Body of pancreas (tissue), 4 donors: Measurements from ENCODE around the gene EBF4. TPM values are rescaled to one million over a fixed set of nuclear protein-coding genes. Genes with fewer than 3 reads are reported as not detected.

Source experiments
- ATAC-seq: fragments of 150-250 bp; one replicate; pipeline ENCODE4 v1.9.1; 2016
- DNase-seq, 4 donors: peaks; one replicate each; pipeline ENCODE4 v3.0.0-alpha.2; 2019
- H3K27ac ChIP-seq, 4 donors: fragments of 200-600 bp; sonication (generic); 1 replicate in 3 of 4; 2 replicates in 1 of 4; pipeline versions ENCODE4 v1.5.1 to v1.6.1; 2016 to 2019; ENCODE audit warnings: mild to moderate bottlenecking in 1 of 4, mixed read lengths in 1 of 4, moderate library complexity in 1 of 4
- H3K27me3 ChIP-seq, 2 donors: fragments of 200-600 bp; sonication (generic); one replicate each; pipeline ENCODE4 v1.6.0; 2016; ENCODE audit warnings: mild to moderate bottlenecking in 1 of 2
- H3K36me3 ChIP-seq, 2 donors: fragments of 200-600 bp; sonication (generic); replicated peaks in 1 of 2; 2 replicates each; pipeline ENCODE4 v1.5.1; 2016; ENCODE audit warnings: low read depth in 2 of 2; ENCODE audit not compliant: insufficient read depth in 1 of 2
- H3K4me1 ChIP-seq: fragments of 200-600 bp; sonication (generic); one replicate; pipeline ENCODE4 v1.6.0; 2016
- H3K4me3 ChIP-seq, 2 donors: fragments of 200-600 bp; sonication (generic); 1 replicate in 1 of 2; 2 replicates in 1 of 2; pipeline ENCODE4 v1.5.1; 2016 to 2019
- H3K9me3 ChIP-seq, 3 donors: fragments of 200-600 bp; sonication (generic); 1 replicate in 2 of 3; 2 replicates in 1 of 3; pipeline ENCODE4 v1.5.1; 2016
- POLR2A ChIP-seq, 3 donors: fragments of 450-650 bp; IDR thresholded peaks; one replicate each; pipeline ENCODE4 v1.6.1; 2016; ENCODE audit warnings: antibody characterized with exemption in 3 of 3, mild to moderate bottlenecking in 2 of 3
- WGBS, 2 donors: methylation state at CpG; one replicate each; pipeline ENCODE4 v1.1.5; 2017; 5-methylcytosine and 5-hydroxymethylcytosine counted together
- intact Hi-C: fragments of 100-400 bp; cut with DNase I; formaldehyde crosslinking; loops from one replicate; pipeline ENCODE4 v1.15.1; 2023
- total RNA-seq, 2 donors: library from RNA; depleted of rRNA; stranded (reverse); fragments of >200 nt; gene quantifications; one replicate each; pipeline ENCODE4 v1.1.0, GENCODE V29; 2016
- TF ChIP-seq, protein P1 (sequence below), 7 experiments: fragments of 450-650 bp in 4 of 7; fragments of 200-600 bp in 3 of 7; sonication (generic) in 3 of 7; IDR thresholded peaks; one replicate each; pipeline ENCODE4 v1.5.1; 2016 to 2019; ENCODE audit warnings: antibody characterized with exemption in 7 of 7

Gene EBF4
- total RNA-seq, 2 donors from 2014 or later: 9.6 to 13.0 TPM

DNA sequence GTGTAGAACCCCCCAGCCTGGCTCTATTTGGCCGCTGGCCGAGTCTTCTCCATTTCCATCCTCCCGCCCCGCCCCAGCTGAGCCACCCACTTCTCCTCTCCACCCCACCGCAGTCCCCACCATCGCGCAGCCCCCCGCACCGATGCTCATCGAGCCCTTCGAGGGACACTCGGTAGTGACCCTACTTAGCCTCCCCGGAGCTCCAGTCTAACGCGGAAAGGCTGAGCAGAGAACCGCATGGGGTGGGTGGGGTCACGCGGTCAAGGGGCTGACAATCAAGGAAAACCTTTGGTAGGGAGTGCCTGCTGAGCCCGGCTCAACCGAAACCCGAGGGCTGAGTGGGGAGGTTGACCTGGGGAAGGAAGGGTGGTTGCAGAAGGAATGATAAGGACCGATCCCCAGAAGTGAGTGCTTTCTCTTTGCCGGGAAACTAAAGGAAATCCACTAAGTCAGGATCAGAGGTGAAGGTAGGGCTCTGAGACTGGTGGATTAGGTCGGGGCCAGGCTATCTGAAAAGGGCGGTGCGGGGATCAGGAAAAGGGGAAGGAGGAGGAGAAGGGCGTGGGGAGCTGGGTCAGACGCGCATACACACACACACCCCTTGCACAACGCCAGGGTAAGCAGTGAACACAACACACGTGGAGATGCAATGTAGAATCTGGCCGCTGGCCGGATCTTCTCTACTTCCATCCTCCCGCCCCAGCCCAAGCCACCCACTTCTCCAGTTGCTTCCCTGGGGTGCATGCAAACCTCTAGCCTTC is 58.1 kb downstream of the EBF4 start:
- no peaks in the 10 kb centered on the region for H3K36me3 ChIP-seq
- WGBS, 2 donors: 3 to 6% methylated on average over 31 to 34 of the region's 34 CpGs
- H3K27me3 ChIP-seq: peaks cover 0 to 7% of the 10 kb centered on the region in 2 donors
- intact Hi-C loops: no loop called here
- TF ChIP-seq, protein P1, sequence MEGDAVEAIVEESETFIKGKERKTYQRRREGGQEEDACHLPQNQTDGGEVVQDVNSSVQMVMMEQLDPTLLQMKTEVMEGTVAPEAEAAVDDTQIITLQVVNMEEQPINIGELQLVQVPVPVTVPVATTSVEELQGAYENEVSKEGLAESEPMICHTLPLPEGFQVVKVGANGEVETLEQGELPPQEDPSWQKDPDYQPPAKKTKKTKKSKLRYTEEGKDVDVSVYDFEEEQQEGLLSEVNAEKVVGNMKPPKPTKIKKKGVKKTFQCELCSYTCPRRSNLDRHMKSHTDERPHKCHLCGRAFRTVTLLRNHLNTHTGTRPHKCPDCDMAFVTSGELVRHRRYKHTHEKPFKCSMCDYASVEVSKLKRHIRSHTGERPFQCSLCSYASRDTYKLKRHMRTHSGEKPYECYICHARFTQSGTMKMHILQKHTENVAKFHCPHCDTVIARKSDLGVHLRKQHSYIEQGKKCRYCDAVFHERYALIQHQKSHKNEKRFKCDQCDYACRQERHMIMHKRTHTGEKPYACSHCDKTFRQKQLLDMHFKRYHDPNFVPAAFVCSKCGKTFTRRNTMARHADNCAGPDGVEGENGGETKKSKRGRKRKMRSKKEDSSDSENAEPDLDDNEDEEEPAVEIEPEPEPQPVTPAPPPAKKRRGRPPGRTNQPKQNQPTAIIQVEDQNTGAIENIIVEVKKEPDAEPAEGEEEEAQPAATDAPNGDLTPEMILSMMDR (IDR thresholded peaks at IDR 0.05): no peak
- TF ChIP-seq POLR2A (IDR thresholded peaks at IDR 0.05): no peak
- H3K27ac ChIP-seq: peak overlapping the region in 2 of 4 donors; percentile 29 to 62
- H3K4me1 ChIP-seq: peaks cover 32% of the 10 kb centered on the region
- DNase-seq (peak in 3 of 4 donors; percentile 50 to 64 (median 50)), ATAC-seq (peak; percentile 37)
- H3K4me3 ChIP-seq: no peak overlapping the region
- H3K9me3 ChIP-seq: no peaks in the 10 kb centered on the region

DNA sequence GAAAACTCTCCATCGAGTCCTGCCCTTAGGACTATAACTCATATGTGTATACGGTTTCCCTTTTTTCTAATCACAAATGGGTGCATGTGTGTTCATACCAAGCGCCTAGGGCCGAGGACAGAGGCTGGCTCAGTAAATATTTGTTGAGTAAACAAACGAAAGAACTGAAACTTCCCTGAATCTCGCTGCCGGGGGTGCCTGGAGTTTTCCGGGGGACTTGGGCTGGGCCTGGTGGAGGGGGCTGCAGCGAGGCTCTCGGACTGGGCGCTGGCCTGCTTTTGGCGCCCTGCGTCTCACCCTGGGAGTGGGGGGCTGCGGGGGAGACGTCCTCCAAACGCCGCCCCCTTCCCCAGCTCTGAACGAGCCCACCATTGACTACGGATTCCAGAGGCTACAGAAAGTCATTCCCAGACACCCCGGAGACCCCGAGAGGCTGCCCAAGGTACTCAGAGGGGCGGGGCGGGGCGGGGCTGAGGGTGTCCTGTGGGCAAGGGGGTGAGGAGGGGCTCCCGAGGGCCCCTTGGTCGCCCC is 58.8 kb downstream of the EBF4 start:
- H3K4me3 ChIP-seq: peak overlapping the region; percentile 2 to 21
- ATAC-seq (peak; percentile 28), DNase-seq (peak in 2 of 4 donors; percentile 18 to 38)
- H3K27ac ChIP-seq: peak overlapping the region; percentile 29 to 62 (median 46)
- intact Hi-C loops: no loop called here
- H3K27me3 ChIP-seq: peaks cover 0 to 7% of the 10 kb centered on the region in 2 donors
- WGBS, 2 donors: 0 to 2% methylated on average over 8 to 21 of the region's 26 CpGs
- H3K36me3 ChIP-seq: no peaks in the 10 kb centered on the region
- TF ChIP-seq, protein P1 (IDR thresholded peaks at IDR 0.05): no peak
- no peak for TF ChIP-seq POLR2A (IDR thresholded peaks at IDR 0.05)
- no peaks in the 10 kb centered on the region for H3K9me3 ChIP-seq
- H3K4me1 ChIP-seq: peaks cover 32% of the 10 kb centered on the region

DNA sequence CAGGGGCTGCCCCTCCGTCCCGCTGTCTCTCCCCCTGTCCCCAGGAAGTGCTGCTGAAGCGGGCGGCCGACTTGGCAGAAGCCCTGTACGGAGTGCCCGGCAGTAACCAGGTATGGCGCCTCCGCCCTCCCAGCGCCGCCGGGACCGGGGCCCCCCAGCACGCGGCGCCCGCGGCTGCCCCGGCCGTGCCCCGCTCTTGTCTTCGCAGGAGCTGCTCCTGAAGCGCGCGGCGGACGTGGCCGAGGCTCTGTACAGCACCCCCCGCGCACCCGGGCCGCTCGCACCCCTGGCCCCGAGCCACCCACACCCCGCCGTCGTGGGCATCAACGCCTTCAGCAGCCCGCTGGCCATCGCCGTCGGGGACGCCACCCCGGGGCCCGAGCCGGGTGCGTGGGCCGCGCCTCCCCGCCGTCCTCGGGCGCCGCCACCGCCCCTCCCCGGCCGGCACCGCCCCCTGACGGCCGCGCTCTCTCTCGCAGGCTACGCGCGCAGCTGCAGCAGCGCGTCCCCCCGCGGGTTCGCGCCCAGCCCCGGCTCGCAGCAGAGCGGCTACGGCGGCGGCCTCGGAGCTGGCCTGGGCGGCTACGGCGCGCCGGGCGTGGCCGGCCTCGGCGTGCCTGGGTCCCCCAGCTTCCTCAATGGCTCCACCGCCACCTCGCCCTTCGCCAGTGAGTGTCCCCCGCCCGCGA is 59.4 kb downstream of the EBF4 start:
- H3K36me3 ChIP-seq: no peaks in the 10 kb centered on the region
- H3K27ac ChIP-seq: peak overlapping the region; percentile 29 to 62 (median 46)
- 1% methylated on average over 79 of the region's 93 CpGs; no CpG with 5 or more reads in 1 of the 2 donors for WGBS, 2 donors
- H3K4me1 ChIP-seq: peaks cover 32% of the 10 kb centered on the region
- H3K9me3 ChIP-seq: no peaks in the 10 kb centered on the region
- ATAC-seq (peak; percentile 60), DNase-seq (peak; percentile 31 to 56 (median 48))
- H3K27me3 ChIP-seq: peaks cover 0 to 7% of the 10 kb centered on the region in 2 donors
- intact Hi-C loops: no loop called here
- H3K4me3 ChIP-seq: peak overlapping the region; percentile 2 to 21
- no peak for TF ChIP-seq POLR2A (IDR thresholded peaks at IDR 0.05)
- TF ChIP-seq, protein P1 (IDR thresholded peaks at IDR 0.05): peak in 3 of 7 experiments; percentile 19 to 51 (median 46)

DNA sequence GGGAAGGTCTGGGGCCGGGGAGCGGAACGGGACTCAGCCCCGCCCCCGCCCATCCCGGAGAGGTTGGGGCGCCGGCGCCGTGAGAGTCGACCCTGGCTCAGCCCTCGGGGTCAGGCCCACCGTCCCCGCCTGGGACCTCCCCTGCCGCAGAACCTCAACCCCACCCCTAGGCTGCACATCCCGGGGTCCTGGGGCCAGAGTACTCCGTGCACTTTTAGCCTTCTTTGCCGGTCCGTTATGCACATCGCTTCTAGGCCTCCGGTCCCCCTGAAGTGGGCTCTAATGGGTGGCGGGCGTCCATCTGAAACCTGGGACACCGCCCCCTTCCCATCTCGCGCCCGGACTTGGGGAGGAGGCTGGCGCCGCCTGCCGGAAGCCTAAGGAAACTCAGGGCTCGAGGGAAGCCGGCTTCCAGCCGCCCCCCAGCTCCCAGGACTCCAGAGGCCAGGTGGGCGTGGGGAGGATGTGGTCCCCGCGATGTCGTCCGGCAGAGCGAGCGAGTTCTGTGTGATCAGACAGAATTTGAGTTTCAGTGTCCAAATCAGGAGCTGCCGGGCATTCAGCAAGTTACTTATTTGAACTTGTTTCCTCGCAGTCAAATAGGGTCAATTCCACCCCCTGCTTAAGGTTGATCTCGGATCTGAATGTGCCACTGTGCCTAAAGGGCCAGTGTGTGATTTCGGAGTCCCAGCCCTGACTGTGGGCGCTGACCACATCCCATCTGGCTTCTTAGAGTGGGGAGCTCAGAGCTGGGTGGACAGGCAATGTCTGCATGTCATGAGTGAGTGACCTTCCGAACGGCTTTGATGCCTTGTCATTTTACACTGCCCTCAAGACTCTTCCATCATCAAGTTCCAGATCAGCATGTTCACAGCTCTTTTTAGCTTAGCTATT is 60.2 kb downstream of the EBF4 start:
- intact Hi-C loops: no loop called here
- H3K27me3 ChIP-seq: peaks cover 0 to 7% of the 10 kb centered on the region in 2 donors
- WGBS, 2 donors: 13 to 18% methylated on average over 29 to 41 of the region's 47 CpGs
- H3K36me3 ChIP-seq: no peaks in the 10 kb centered on the region
- peak in 3 of 4 donors; percentile 25 to 39 (median 37) for DNase-seq
- no peak overlapping the region for H3K4me3 ChIP-seq
- H3K4me1 ChIP-seq: peaks cover 32% of the 10 kb centered on the region
- H3K27ac ChIP-seq: peak overlapping the region in 1 of 4 donors; percentile 57
- no peaks in the 10 kb centered on the region for H3K9me3 ChIP-seq
- TF ChIP-seq POLR2A (IDR thresholded peaks at IDR 0.05): no peak
- TF ChIP-seq, protein P1 (IDR thresholded peaks at IDR 0.05): peak; percentile 36 to 53 (median 45)
- ATAC-seq: no peak
